HG03460 (cell line): ENCODE data around the gene GIN1.
"Not testable (repeated sequence)": the region's sequence is repeated elsewhere in the genome, so short reads cannot be mapped to it uniquely, and the experiment has no call there.

Experiments
- ATAC-seq: cut with Tn5 transposase; IDR thresholded peaks from one replicate; pipeline ENCODE4 v1.9.1; 2021; ENCODE audit not compliant: unreplicated experiment

Gene GIN1

GRCh38 chr5:103110403-103110802 is 9.5 kb downstream of the GIN1 start:
- ATAC-seq = no peak

DNA sequence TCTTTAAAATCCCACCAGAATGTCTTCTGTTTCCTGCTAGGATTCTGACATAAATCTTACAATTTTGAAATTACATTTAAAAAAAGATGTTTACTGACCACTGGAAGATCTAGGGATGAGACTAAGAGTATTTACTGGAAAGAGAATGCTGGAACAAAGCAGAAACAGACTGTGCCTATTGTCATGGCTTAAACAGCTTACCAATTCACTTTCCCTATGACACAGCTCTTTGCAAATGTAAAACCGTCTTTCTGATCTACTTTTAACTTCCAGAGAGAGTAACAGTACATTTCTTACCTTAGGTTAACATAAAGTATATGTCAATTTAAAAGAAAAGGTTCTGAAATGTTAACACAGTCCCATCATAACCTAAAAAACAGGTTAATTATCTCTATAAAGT is 10.7 kb downstream of the GIN1 start:
- no peak for ATAC-seq

- no peak for ATAC-seq
Measured at GRCh38 chr5:103108086-103108485, 11.9 kb downstream of the GIN1 start.

DNA sequence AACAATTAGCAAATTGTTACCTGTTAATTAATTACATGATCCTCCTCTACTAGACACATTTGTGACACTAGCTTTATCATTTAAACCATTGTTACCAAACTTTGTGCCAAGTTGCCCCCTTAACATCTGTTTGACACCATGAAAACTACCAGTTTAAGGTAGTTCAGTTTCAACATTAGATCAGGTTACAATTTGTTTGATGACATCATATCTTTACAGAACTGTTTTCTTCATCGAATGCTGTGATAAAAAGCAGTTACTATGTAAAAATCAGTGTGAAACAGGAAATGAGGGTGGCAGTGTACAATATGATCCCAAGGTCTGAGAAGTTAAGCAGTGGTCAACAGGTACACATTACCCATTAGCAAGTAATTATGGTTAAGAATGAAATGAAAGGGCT is 17.7 kb downstream of the GIN1 start:
- no peak for ATAC-seq

DNA sequence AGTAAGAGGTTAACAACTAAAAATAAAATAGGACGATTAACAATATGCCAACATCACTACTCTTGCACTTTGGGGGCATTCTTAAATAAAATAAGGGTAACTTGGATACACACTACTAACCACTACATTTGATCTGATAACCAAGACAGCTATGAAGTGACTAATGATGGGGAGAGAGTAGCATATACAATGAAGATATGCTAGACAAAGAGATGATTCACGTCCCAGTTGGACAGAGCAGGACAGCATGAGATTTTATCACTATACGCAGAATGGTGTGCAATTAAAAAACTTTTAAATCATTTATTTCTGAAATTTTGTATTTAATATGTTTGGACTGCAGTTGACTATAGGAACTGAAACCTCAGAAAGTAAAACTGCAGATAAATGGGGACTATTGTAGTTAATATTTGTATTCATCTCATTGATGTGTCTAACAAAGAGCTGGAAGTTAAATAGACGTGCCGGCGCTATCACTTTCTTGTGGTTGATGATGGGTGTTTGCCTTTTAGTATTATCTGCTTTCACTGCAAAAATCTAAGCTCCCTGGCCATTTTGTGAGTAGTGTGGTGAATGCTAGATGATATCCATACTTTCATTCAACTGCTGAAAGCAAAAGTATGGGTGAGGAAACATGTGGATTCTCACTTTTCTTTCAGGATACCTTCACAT is 18.7 kb downstream of the GIN1 start:
- no peak for ATAC-seq

DNA sequence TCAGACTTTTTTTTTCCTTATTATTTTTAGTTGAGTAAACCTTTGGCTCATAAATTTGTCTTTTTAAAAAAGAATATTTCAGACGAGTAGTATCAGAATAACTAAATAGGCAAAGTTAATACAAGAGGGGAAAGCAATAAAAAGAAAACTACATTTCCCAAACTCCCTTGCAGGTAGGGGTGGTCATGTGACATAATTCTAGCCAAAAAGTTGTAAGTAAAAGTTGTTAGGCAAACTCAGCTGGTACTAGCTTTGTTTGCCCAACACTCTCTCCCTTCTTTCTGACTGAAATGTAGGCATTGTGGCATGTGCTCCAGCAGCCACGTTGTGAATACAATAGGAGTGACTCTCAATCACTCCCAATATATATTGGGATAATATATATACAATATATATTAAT is 20.9 kb downstream of the GIN1 start:
- no peak for ATAC-seq

GRCh38 chr5:103094737-103095136 is 25.2 kb downstream of the GIN1 start:
- no peak for ATAC-seq

DNA sequence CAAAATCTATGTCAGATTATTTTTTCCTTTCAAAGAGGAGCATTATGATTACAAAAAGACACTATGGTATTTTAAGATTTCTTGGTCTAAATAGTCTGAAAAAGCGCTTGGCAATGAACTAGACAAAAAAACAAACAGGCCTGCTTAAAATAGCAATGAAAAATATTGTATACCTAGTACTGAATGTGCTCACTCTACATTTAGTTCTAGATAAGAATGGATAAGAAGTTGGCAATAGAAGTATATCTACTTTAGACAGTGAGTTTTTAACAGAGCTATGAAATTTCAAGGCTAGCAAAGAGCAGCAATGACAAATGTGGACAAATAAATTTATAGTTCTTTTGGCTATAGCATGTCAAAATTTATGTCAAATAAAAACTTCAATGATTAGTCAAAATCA is 26.2 kb downstream of the GIN1 start:
- ATAC-seq = no peak

GRCh38 chr5:103092676-103093075 is 27.3 kb downstream of the GIN1 start:
- ATAC-seq = no peak

GRCh38 chr5:103090791-103091190 is 29.1 kb downstream of the GIN1 start:
- ATAC-seq = no peak

GRCh38 chr5:103089272-103089671 is 30.7 kb downstream of the GIN1 start:
- ATAC-seq = no peak

DNA sequence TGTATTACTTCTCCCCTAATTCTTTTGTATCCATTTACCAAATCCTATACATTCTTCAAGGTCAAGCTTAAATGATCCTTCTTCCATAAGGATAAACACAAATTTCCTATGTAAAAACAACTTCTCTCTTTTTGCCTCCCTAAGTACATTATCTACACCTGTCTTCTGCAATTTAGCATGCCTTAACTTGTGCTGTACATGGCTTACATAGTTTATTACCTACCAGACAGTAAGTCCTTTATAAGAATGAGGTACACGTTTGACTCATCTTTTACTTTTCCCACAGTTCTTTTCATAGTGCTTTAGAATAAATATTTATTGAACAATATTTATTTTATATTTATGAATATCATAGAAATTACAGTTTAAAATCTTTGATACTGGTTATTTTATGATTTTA is 33.4 kb downstream of the GIN1 start:
- no peak for ATAC-seq

DNA sequence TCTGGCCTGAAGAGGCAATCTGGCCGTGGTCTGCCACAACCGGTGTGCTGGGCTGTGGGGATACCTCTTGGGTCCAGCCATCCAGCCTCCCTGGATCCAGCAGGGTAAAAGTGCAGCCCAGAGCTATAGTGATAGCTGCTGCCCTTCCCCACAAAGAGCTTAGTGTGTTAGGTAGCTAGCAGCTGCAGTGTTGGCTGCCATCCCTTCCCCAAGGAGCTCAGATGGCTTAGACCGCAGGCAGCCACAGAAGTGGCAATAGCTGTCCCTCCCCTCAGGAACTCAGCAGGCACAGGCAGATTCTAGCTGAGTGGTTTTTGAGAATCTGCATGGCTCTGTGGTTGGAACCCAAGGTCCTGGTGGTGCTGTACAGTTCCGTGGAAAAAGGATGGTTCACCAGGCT is 40.1 kb downstream of the GIN1 start:
- no peak for ATAC-seq

DNA sequence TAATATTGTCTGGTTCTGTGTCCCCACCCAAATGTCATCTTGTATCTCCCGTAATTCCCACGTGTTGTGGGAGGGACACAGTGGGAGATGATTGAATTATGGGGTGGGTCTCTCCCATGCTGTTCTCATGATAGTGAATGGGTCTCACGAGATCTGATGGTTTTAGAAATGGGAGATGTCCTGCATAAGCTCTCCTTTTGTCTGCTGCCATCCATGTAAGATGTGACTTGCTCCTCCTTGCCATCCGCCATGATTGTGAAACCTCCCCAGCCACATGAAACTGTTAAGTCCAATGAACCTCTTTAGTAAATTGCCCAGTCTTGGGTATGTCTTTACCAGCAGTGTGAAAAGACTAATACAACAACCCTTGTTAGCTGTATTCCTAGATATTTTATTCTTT is 44.5 kb downstream of the GIN1 start:
- ATAC-seq = no peak

- not testable (repeated sequence) for ATAC-seq
Measured at GRCh38 chr5:103073500-103073899, 46.4 kb downstream of the GIN1 start.

DNA sequence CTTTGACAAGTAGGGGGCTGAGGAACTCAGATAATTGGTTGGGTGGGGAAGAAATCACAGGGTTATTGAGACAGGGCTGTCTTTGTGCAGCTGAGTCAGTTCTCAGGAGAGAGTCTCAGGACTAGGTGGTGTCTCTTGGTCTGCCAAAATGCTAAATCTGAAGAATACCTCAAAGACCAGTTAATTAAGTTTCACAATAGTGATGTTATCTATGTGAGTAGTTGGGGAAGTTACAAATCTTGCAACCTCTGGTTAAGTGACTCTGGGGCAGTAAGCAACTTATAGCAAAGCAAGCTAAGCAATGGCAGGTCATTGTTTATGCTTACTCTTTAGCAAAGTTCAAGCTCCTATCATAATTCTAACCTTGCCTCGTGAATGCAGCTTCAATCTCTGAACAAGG is 53.6 kb downstream of the GIN1 start:
- no peak for ATAC-seq

DNA sequence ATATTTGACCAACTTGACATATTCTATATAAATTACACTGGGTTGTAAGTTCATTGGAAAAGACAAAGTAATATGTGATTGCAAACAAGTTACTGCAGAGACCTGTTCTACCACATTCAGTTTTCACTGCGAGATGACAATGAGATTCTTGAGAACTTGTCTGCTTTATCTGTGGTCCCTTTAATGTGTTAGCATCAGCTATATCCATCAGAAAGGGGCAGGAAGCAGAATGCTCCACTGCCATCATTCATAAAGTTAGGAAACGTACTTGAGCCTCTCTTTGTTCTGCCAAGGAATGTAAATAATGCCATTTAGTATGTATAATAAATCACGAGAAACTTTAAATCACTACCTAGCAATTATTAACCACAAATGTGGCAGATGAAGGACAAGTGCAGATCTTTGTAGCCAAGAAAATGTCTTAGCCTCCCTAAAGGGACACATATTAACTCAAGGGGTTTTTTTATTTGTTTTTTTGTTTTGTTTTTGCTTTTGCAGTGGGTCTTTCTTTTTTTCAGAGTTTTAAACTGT is 59.4 kb downstream of the GIN1 start:
- no peak for ATAC-seq

- ATAC-seq = no peak
Measured at GRCh38 chr5:103059525-103059924, 60.4 kb downstream of the GIN1 start.

DNA sequence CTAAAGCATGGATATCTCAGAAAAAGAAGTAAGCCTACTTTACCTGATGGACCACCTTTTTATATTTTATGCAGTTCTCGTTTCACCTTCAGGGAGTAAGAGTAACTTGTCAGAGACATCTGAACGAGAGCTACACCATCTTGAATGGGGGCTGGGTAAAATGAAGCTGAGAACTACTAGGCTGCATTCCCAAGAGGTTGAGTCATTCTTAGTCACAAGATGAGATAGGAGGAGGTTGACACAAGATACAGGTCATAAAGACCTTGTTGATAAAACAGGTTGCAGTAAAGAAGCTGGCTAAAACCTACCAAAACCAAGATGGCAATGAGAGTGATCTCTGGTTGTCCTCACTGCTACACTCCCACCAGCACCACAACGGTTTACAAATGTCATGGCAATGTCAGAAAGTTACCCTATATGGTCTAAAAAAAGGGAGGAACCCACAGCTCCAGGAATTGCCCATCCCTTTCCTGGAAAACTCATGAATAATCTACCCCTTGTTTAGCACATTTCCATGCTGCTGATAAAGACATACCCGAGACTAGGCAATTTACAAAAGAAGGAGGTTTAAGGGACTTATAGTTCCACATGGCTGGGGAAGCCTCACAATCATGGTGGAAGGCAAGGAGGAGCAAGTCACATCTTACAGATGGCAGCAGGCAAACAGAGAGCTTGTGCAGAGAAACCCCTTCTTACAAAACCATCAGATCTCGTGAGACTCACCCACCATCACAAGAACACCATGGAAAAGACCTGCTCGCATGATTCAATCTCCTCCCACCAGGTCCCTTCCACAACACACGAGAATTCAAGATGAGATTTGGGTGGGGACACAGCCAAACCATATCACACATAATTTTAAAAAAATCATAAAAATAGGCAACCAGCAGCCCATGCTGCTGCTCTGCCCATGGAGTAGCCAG is 62.5 kb downstream of the GIN1 start:
- ATAC-seq = no peak

DNA sequence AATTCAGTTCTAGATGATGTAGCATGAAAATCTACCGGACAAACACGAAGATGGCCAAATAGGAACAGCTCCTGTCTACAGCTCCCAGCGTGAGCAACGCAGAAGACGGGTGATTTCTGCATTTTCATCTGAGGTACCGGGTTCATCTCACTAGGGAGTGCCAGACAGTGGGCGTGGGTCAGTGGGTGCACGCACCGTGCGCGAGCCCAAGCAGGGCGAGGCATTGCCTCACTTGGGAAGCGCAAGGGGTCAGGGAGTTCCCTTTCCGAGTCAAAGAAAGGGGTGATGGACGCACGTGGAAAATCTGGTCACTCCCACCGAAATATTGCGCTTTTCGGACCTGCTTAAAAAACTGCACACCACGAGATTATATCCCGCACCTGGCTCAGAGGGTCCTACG is 73.2 kb downstream of the GIN1 start:
- not testable (repeated sequence) for ATAC-seq

- no peak for ATAC-seq
Measured at GRCh38 chr5:103041071-103041676, 78.8 kb downstream of the GIN1 start.
